Measurements from ENCODE around the gene UNC13C. TPM values are rescaled to one million over a fixed set of nuclear protein-coding genes. Genes with fewer than 3 reads are reported as not detected.
A peak's percentile ranks its signal among the peaks of the same experiment; 100 is the strongest.

The UNC13C gene
- total RNA-seq, 4 donors from 2014 or later, result 0.21 to 16.8 TPM; not detected in 2

DNA sequence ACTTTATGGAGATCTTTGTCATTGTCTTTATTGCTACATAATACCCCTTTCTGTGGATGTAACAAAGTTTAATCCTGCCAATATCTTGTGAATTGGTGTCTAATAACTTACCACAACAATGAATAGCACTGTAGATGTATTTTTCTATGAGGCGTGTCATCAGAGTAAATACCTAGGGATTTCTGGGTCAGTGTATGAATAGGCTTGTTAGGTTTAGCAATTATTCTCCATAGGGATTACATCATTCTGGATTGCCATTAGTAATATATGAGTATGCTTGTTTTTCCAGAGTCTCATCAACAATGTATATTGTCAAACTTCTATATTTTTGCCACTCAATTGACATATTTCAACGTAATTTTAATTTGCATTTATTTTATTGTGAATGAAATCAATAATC lies 67.9 kb downstream of the UNC13C start:
- TF ChIP-seq POLR2A (IDR thresholded peaks at IDR 0.05), result no peak
- TF ChIP-seq, protein P1, sequence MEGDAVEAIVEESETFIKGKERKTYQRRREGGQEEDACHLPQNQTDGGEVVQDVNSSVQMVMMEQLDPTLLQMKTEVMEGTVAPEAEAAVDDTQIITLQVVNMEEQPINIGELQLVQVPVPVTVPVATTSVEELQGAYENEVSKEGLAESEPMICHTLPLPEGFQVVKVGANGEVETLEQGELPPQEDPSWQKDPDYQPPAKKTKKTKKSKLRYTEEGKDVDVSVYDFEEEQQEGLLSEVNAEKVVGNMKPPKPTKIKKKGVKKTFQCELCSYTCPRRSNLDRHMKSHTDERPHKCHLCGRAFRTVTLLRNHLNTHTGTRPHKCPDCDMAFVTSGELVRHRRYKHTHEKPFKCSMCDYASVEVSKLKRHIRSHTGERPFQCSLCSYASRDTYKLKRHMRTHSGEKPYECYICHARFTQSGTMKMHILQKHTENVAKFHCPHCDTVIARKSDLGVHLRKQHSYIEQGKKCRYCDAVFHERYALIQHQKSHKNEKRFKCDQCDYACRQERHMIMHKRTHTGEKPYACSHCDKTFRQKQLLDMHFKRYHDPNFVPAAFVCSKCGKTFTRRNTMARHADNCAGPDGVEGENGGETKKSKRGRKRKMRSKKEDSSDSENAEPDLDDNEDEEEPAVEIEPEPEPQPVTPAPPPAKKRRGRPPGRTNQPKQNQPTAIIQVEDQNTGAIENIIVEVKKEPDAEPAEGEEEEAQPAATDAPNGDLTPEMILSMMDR (IDR thresholded peaks at IDR 0.05), result no peak
- intact Hi-C loops (cut with DNase I; ENCODE audit: low total_unique reads), result no loop called here
- Histone ChIP-seq H3K4me1 (no peaks in the 10 kb centered on the region), H3K4me3 (no peak overlapping the region), H3K36me3 (no peaks in the 10 kb centered on the region), H3K9me3 (no peaks in the 10 kb centered on the region), H3K27ac (no peak overlapping the region), H3K27me3 (no peaks in the 10 kb centered on the region)
- no peak for DNase-seq

- H3K27me3 ChIP-seq, result no peaks in the 10 kb centered on the region
- TF ChIP-seq, protein P1 (IDR thresholded peaks at IDR 0.05), result no peak
- TF ChIP-seq POLR2A (IDR thresholded peaks at IDR 0.05), result no peak
- H3K36me3 ChIP-seq, result no peaks in the 10 kb centered on the region
- no peak overlapping the region for H3K27ac ChIP-seq
- DNase-seq, result no peak
- no peaks in the 10 kb centered on the region for H3K9me3 ChIP-seq
- intact Hi-C loops (cut with DNase I; ENCODE audit: low total_unique reads), result no loop called here
- H3K4me3 ChIP-seq, result no peak overlapping the region
- no peaks in the 10 kb centered on the region for H3K4me1 ChIP-seq
Observed at GRCh38 chr15:54064365-54064764, 86.1 kb downstream of the UNC13C start.

DNA sequence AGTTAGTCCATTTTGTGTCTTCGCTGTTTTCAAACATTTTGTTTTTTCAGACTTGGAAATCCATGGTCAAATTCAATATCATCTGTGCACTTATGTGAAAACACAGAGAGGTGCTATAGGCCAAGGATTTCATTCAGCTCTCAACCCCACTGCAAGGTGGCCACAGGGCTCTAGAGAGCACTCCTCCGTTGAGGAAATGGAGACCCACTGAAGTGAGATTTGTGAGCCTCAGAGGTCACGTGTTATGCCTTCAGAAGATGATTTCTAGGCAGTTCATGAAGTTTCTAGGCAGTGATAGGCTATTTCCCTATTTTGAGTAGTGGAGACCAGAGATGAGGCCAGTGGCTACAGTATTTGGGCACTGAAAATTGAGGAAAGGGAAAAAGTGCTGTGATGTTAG lies 88.2 kb downstream of the UNC13C start:
- DNase-seq, result no peak
- Histone ChIP-seq H3K4me1 (no peaks in the 10 kb centered on the region), H3K9me3 (no peaks in the 10 kb centered on the region), H3K27me3 (no peaks in the 10 kb centered on the region), H3K4me3 (no peak overlapping the region), H3K36me3 (no peaks in the 10 kb centered on the region), H3K27ac (no peak overlapping the region)
- intact Hi-C loops (cut with DNase I; ENCODE audit: low total_unique reads), result no loop called here
- TF ChIP-seq, protein P1 (IDR thresholded peaks at IDR 0.05), result no peak
- TF ChIP-seq POLR2A (IDR thresholded peaks at IDR 0.05), result no peak

DNA sequence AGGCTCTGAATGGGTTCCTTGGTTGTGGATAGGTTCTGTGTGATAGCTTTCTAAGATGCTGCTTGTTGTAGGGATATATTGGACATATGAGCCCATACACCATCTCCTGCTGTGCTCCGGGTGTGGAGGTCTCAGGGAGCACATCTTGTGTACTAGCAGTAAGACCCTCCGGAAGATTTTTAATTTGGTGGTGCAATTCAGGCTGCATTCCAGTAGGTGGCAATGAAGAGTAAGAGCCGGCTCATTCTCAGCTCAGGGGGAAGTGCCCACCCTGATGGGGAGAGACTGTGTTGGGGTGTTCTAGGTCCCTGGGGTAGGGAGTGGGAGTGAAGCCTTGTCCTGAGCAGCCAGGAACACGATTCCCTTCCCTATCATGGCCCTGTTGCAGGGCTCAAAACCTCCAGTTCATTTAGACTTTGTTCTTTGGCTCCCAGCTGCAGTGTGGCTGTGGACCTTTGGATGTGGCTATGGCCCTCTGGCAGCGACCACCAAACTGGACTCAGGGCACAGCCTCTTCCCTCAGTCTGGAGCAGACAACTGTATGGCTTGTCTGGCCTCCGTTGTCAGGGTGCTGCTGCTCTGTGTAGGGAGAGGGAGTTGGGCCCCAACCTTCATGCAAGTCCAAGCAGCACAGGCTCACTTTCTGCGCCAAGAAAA lies 104.7 kb downstream of the UNC13C start:
- intact Hi-C loops (cut with DNase I; ENCODE audit: low total_unique reads), result no loop called here

DNA sequence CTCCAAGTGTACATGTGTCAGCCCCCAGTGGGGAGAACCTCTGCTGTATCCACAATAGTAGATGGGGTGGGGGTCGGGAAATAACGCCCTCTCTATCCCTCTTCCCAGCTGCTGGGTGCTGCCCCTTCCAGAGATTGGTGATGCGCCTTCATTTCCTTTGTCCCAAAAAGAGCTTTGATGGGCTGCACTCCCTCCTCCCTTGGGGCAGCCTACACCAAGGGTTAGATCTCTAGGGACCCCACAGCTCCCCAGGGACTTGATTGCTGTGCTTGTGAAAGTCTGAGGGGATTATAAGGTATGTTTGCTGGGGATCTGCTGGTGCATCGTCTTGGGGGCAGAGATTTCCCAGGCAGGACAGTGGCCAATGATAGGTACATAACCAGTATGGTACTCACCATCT lies 105.3 kb downstream of the UNC13C start:
- H3K27ac ChIP-seq, result no peak overlapping the region
- no peaks in the 10 kb centered on the region for H3K36me3 ChIP-seq
- intact Hi-C loops (cut with DNase I; ENCODE audit: low total_unique reads), result no loop called here
- TF ChIP-seq, protein P1 (IDR thresholded peaks at IDR 0.05), result no peak
- no peak for TF ChIP-seq POLR2A (IDR thresholded peaks at IDR 0.05)
- no peaks in the 10 kb centered on the region for H3K27me3 ChIP-seq
- H3K9me3 ChIP-seq, result no peaks in the 10 kb centered on the region
- no peaks in the 10 kb centered on the region for H3K4me1 ChIP-seq
- H3K4me3 ChIP-seq, result no peak overlapping the region
- no peak for DNase-seq

More for the DNA sequence above, 104.7 kb downstream of the UNC13C start:
- no peaks in the 10 kb centered on the region for H3K4me1 ChIP-seq
- no peak for TF ChIP-seq POLR2A (IDR thresholded peaks at IDR 0.05)
- TF ChIP-seq, protein P1 (IDR thresholded peaks at IDR 0.05), result peak in 2 of 4 experiments; percentile 5 to 19
- no peak for DNase-seq
- no peak overlapping the region for H3K27ac ChIP-seq
- no peaks in the 10 kb centered on the region for H3K27me3 ChIP-seq
- H3K4me3 ChIP-seq, result no peak overlapping the region
- no peaks in the 10 kb centered on the region for H3K9me3 ChIP-seq
- no peaks in the 10 kb centered on the region for H3K36me3 ChIP-seq
